A673 (cell line): ENCODE results near the gene JUP.

Source experiments
- EZH2 ChIP-seq: fragments of 200-600 bp; sonication (generic); IDR thresholded peaks from 2 replicates; pipeline ENCODE4 v1.6.1; 2017; ENCODE audit warnings: borderline replicate concordance, low read depth, mild to moderate bottlenecking, mixed read lengths, antibody characterized with exemption, low read length; ENCODE audit not compliant: poor library complexity, severe bottlenecking
- TF ChIP-seq, protein P1 (sequence below): fragments of 300-800, 200-600 bp; sonication (generic); conservative IDR thresholded peaks from 2 replicates; pipeline ENCODE4 v1.5.1; 2017; ENCODE audit warnings: low read depth, mild to moderate bottlenecking, antibody characterized with exemption, low read length, moderate library complexity, mixed read lengths

DNA sequence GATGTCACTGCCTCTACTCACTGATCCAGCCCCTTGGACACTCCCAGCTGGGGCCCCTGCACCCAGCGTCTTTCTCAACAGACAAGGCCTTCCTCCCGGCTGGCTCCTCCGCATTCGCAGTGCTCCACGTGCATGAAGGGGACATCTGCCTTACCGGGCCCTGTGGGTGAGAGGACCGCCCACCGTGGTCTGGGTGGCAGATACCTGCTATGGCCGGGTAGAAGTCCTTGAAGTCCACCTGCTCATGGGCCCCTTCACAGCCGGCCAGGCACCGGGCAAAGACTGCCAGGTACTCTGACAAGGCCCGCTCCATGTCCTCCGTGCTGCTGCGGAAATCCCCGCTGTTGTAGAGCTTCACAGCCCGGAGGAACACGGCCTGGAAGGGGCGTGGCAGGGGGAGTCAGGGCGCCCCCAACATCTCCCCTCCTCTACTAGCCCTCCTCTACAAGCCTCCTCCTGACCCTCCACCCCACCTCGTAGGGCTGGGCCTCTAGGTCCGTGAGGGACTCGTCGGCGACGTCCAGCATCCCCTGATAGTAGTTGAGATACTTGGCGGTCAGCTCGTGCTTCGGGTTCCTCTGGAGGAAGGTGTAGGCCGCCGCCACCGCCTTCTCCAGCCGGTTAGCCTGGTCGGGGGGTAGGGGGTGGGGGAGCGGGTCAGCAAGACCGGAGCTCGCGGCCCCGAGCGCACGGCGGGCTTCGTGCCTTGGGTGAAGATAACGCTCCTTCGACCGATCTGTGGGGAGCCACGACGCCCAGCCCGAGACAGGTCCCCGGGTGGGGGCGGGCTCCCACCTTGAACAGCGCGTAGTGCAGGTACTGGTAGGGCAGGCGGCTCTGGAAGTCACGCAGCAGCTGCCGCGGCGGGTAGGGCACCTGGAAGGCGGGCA is 24.4 kb upstream of the JUP start:
- TF ChIP-seq EZH2: no peak
- TF ChIP-seq, protein P1, sequence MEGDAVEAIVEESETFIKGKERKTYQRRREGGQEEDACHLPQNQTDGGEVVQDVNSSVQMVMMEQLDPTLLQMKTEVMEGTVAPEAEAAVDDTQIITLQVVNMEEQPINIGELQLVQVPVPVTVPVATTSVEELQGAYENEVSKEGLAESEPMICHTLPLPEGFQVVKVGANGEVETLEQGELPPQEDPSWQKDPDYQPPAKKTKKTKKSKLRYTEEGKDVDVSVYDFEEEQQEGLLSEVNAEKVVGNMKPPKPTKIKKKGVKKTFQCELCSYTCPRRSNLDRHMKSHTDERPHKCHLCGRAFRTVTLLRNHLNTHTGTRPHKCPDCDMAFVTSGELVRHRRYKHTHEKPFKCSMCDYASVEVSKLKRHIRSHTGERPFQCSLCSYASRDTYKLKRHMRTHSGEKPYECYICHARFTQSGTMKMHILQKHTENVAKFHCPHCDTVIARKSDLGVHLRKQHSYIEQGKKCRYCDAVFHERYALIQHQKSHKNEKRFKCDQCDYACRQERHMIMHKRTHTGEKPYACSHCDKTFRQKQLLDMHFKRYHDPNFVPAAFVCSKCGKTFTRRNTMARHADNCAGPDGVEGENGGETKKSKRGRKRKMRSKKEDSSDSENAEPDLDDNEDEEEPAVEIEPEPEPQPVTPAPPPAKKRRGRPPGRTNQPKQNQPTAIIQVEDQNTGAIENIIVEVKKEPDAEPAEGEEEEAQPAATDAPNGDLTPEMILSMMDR: no peak
